GM12892 (cell line): Measurements from ENCODE around the gene ASIC2.

Experiments used
- POLR2A ChIP-seq: IDR thresholded peaks from 2 replicates; pipeline ENCODE4 v1.6.1; 2011; ENCODE audit warnings: low read depth, low read length, control low read depth
- POLR2AphosphoS5 ChIP-seq: IDR thresholded peaks from 2 replicates; pipeline ENCODE4 v1.6.1; 2011; ENCODE audit warnings: low read depth, low read length, control low read depth

GRCh38 chr17:33202021-33202420, 91.1 kb downstream of the ASIC2 start:
- TF ChIP-seq POLR2A (no peak), POLR2AphosphoS5 (no peak)
